Nephron (organoid): ENCODE measurements around the gene DST.
A peak's percentile ranks its signal among the peaks of the same experiment; 100 is the strongest.

Experiments used
- H3K27ac Mint-ChIP-seq, 3 experiments: 2 replicates each; pipeline ENCODE4 v1.8.0; 2020; ENCODE audit warnings: mixed read lengths in 3 of 3, mild to moderate bottlenecking in 2 of 3, moderate library complexity in 1 of 3
- H3K27me3 Mint-ChIP-seq: 2 replicates; pipeline ENCODE4 v1.8.0; 2021; ENCODE audit warnings: low read depth, mild to moderate bottlenecking, moderate library complexity, mixed read lengths
- H3K36me3 Mint-ChIP-seq: 2 replicates; pipeline ENCODE4 v1.8.0; 2020; ENCODE audit warnings: low read depth, mixed read lengths
- H3K4me1 Mint-ChIP-seq: 2 replicates; pipeline ENCODE4 v1.8.0; 2020; ENCODE audit warnings: mixed read lengths
- H3K4me3 Mint-ChIP-seq, 3 experiments: 2 replicates each; pipeline ENCODE4 v1.8.0; 2020; ENCODE audit warnings: mild to moderate bottlenecking in 3 of 3, mixed read lengths in 3 of 3, moderate library complexity in 2 of 3
- H3K9me3 Mint-ChIP-seq: 2 replicates; pipeline ENCODE4 v1.8.0; 2020; ENCODE audit warnings: mixed read lengths
- TF ChIP-seq, protein P1 (sequence below), 3 experiments: fragments of 200-600 bp; sonication (generic); IDR thresholded peaks; one replicate each; pipeline ENCODE4 v1.5.0; 2021; ENCODE audit warnings: antibody characterized with exemption in 3 of 3; ENCODE audit not compliant: unreplicated experiment in 3 of 3

The DST gene

GRCh38 chr6:56601390-56601789, 41.3 kb downstream of the DST start:
- no peak overlapping the region for H3K4me3 Mint-ChIP-seq
- TF ChIP-seq, protein P1, sequence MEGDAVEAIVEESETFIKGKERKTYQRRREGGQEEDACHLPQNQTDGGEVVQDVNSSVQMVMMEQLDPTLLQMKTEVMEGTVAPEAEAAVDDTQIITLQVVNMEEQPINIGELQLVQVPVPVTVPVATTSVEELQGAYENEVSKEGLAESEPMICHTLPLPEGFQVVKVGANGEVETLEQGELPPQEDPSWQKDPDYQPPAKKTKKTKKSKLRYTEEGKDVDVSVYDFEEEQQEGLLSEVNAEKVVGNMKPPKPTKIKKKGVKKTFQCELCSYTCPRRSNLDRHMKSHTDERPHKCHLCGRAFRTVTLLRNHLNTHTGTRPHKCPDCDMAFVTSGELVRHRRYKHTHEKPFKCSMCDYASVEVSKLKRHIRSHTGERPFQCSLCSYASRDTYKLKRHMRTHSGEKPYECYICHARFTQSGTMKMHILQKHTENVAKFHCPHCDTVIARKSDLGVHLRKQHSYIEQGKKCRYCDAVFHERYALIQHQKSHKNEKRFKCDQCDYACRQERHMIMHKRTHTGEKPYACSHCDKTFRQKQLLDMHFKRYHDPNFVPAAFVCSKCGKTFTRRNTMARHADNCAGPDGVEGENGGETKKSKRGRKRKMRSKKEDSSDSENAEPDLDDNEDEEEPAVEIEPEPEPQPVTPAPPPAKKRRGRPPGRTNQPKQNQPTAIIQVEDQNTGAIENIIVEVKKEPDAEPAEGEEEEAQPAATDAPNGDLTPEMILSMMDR (IDR thresholded peaks at IDR 0.05; ENCODE audit: unreplicated experiment in 3 of 3), result no peak
- H3K9me3 Mint-ChIP-seq, result no peaks in the 10 kb centered on the region
- no peak overlapping the region for H3K27ac Mint-ChIP-seq
- no peaks in the 10 kb centered on the region for H3K4me1 Mint-ChIP-seq
- peaks cover 52% of the 10 kb centered on the region for H3K36me3 Mint-ChIP-seq
- no peaks in the 10 kb centered on the region for H3K27me3 Mint-ChIP-seq

DNA sequence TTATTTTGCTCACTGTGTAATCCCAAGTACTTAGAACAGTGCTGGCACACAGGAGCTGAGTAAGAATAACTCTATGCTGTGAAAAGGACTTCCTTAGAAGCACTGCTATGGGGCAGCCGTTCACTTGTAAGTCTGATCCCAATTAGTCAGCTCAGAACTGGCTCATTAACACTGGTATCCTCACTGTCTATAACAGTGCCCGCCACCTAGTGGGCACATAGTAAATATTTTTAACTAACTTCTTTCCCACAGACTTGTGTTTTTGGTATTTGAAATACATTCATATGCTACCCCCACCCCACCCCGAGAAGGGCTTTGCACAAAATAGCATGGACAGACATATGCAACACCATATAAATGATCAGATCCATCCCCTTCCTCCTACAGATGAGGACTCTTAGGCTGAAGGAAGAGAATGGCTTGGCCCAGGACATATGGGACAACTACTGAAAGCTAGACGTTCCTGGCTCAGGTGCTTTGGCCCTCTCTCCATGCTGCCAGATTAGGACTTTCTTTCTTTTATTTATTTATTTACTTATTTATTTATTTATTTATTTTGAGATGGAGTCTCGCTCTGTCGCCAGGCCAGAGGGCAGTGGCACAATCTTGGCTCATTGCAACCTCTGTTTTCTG, 47.1 kb downstream of the DST start:
- Mint-ChIP-seq H3K27ac (no peak overlapping the region), H3K27me3 (no peaks in the 10 kb centered on the region), H3K4me1 (peaks cover 10% of the 10 kb centered on the region), H3K9me3 (no peaks in the 10 kb centered on the region), H3K36me3 (peaks cover 39% of the 10 kb centered on the region), H3K4me3 (no peak overlapping the region)
- TF ChIP-seq, protein P1 (IDR thresholded peaks at IDR 0.05; ENCODE audit: unreplicated experiment in 3 of 3), result peak; percentile 57 to 63 (median 62)

- TF ChIP-seq, protein P1 (IDR thresholded peaks at IDR 0.05; ENCODE audit: unreplicated experiment in 3 of 3), result no peak
- H3K4me1 Mint-ChIP-seq, result peaks cover 10% of the 10 kb centered on the region
- H3K9me3 Mint-ChIP-seq, result no peaks in the 10 kb centered on the region
- peaks cover 36% of the 10 kb centered on the region for H3K36me3 Mint-ChIP-seq
- H3K4me3 Mint-ChIP-seq, result no peak overlapping the region
- H3K27ac Mint-ChIP-seq, result no peak overlapping the region
- no peaks in the 10 kb centered on the region for H3K27me3 Mint-ChIP-seq
These were observed 48.0 kb downstream of the DST start for GRCh38 chr6:56594699-56595098.

- no peaks in the 10 kb centered on the region for H3K9me3 Mint-ChIP-seq
- peaks cover 10% of the 10 kb centered on the region for H3K4me1 Mint-ChIP-seq
- H3K27ac Mint-ChIP-seq, result peak overlapping the region in 1 of 3 experiments; percentile 41
These were observed 48.8 kb downstream of the DST start for GRCh38 chr6:56593801-56594318.

GRCh38 chr6:56582236-56582635, 60.5 kb downstream of the DST start:
- no peaks in the 10 kb centered on the region for H3K27me3 Mint-ChIP-seq
- H3K27ac Mint-ChIP-seq, result no peak overlapping the region
- no peaks in the 10 kb centered on the region for H3K4me1 Mint-ChIP-seq
- no peaks in the 10 kb centered on the region for H3K9me3 Mint-ChIP-seq
- peaks cover 46% of the 10 kb centered on the region for H3K36me3 Mint-ChIP-seq
- TF ChIP-seq, protein P1 (IDR thresholded peaks at IDR 0.05; ENCODE audit: unreplicated experiment in 3 of 3), result no peak
- H3K4me3 Mint-ChIP-seq, result no peak overlapping the region

More at GRCh38 chr6:56593801-56594318, 48.8 kb downstream of the DST start:
- TF ChIP-seq, protein P1 (IDR thresholded peaks at IDR 0.05; ENCODE audit: unreplicated experiment in 3 of 3), result no peak
- no peaks in the 10 kb centered on the region for H3K27me3 Mint-ChIP-seq
- peaks cover 35% of the 10 kb centered on the region for H3K36me3 Mint-ChIP-seq
- H3K4me3 Mint-ChIP-seq, result no peak overlapping the region
